PC-3 (cell line): ENCODE measurements around the gene AP1M1. TPM values are rescaled to one million over a fixed set of nuclear protein-coding genes. Genes with fewer than 3 reads are reported as not detected.

Experiments used
- ATAC-seq: fragments of 200-7000 bp; cut with Tn5 transposase; 2 replicates; pipeline ENCODE4 v1.9.1; 2020; ENCODE audit warnings: mild to moderate bottlenecking, moderate library complexity
- BruUV-seq: library from RNA; stranded (reverse); fragments of 400-500 nt; replicated peaks from 2 replicates; lab custom pipeline; 2021; lab: Mats Ljungman, UMichigan
- CTCF ChIA-PET: fragments of 300-600 bp; sonication (Branson Sonifier 250); formaldehyde crosslinking; loops from one replicate; lab custom pipeline; 2022; ENCODE audit warnings: antibody characterized with exemption; lab: Charles Lee
- POLR2A ChIA-PET: fragments of 300-600 bp; sonication (Branson Sonifier 250); formaldehyde crosslinking; loops from one replicate; lab custom pipeline; 2022; ENCODE audit warnings: antibody characterized with exemption; ENCODE audit not compliant: unreplicated experiment; lab: Charles Lee
- DNase-seq: peaks from one replicate; pipeline ENCODE4 v3.0.0-alpha.2; 2015
- H2AFZ ChIP-seq: fragments of 300-600 bp; sonication (generic); 2 replicates; pipeline ENCODE4 v1.6.0; 2016; ENCODE audit warnings: antibody characterized with exemption, low read length
- H3F3A ChIP-seq: fragments of 300-600 bp; sonication (generic); one replicate; pipeline ENCODE4 v1.6.0; 2017; ENCODE audit warnings: antibody characterized with exemption, low read length, control low read depth, mild to moderate bottlenecking; ENCODE audit not compliant: unreplicated experiment
- H3K27ac ChIP-seq: fragments of 300-600 bp; sonication (generic); 2 replicates; pipeline ENCODE4 v1.5.1; 2016; ENCODE audit warnings: mild to moderate bottlenecking, low read length
- H3K27me3 ChIP-seq: fragments of 300-600 bp; sonication (generic); 2 replicates; pipeline ENCODE4 v1.6.1; 2016; ENCODE audit warnings: low read length, mixed read lengths
- H3K36me3 ChIP-seq: fragments of 300-600 bp; sonication (generic); 2 replicates; pipeline ENCODE4 v1.6.1; 2016; ENCODE audit warnings: low read depth, mixed run types, low read length, mixed read lengths
- H3K4me1 ChIP-seq: fragments of 300-600 bp; sonication (generic); 2 replicates; pipeline ENCODE4 v1.5.1; 2016; ENCODE audit warnings: low read length; ENCODE audit not compliant: insufficient read depth
- H3K4me2 ChIP-seq: fragments of 300-600 bp; sonication (generic); 2 replicates; pipeline ENCODE4 v1.6.0; 2016; ENCODE audit warnings: low read length
- H3K4me3 ChIP-seq: fragments of 300-600 bp; sonication (generic); 2 replicates; pipeline ENCODE4 v1.5.1; 2016; ENCODE audit warnings: mild to moderate bottlenecking, low read length, mixed read lengths
- H3K79me2 ChIP-seq: fragments of 300-600 bp; sonication (generic); 2 replicates; pipeline ENCODE4 v1.6.1; 2017; ENCODE audit warnings: low read length, mixed read lengths
- H3K9ac ChIP-seq: fragments of 300-600 bp; sonication (generic); 2 replicates; pipeline ENCODE4 v1.6.0; 2016; ENCODE audit warnings: mild to moderate bottlenecking, low read length
- H3K9me2 ChIP-seq: fragments of 300-600 bp; sonication (generic); replicated peaks from 2 replicates; pipeline ENCODE4 v1.6.1; 2016; ENCODE audit warnings: mixed run types, low read length, mixed read lengths
- H3K9me3 ChIP-seq: fragments of 300-600 bp; sonication (generic); 2 replicates; pipeline ENCODE4 v1.6.1; 2016; ENCODE audit warnings: low read length, mixed read lengths
- H4K20me1 ChIP-seq: fragments of 300-600 bp; sonication (generic); 2 replicates; pipeline ENCODE4 v1.6.1; 2016; ENCODE audit warnings: low read length, mixed read lengths
- CTCF ChIP-seq: fragments of 300-600 bp; sonication (generic); conservative IDR thresholded peaks from 2 replicates; pipeline ENCODE4 v1.5.1; 2017; ENCODE audit warnings: antibody characterized with exemption, low read depth, mild to moderate bottlenecking, low read length
- EZH2 ChIP-seq: fragments of 300-600 bp; sonication (generic); IDR thresholded peaks from one replicate; pipeline ENCODE4 v1.6.1; 2017; ENCODE audit warnings: antibody characterized with exemption, mild to moderate bottlenecking, low read length; ENCODE audit not compliant: unreplicated experiment
- EZH2phosphoT487 ChIP-seq: fragments of 300-600 bp; sonication (generic); IDR thresholded peaks from 2 replicates; pipeline ENCODE4 v1.6.1; 2018; ENCODE audit warnings: mild to moderate bottlenecking, antibody characterized with exemption, low read length, borderline replicate concordance
- intact Hi-C: fragments of 100-400 bp; cut with micrococcal nuclease; formaldehyde crosslinking; loops from 2 replicates; pipeline ENCODE4 v1.9.0; 2023
- total RNA-seq: library from RNA; depleted of rRNA; stranded (reverse); fragments of >200 nt; gene quantifications from 2 replicates; pipeline ENCODE4 v1.2.3, GENCODE V29; 2014

Gene AP1M1
- total RNA-seq, 1 experiment from 2014 or later: 104 TPM

GRCh38 chr19:16161840-16162239, 35.9 kb upstream of the AP1M1 start:
- Histone ChIP-seq H3K36me3 (no peaks in the 10 kb centered on the region), H3K9ac (peak overlapping the region; percentile 84), H3K4me1 (peaks cover 27% of the 10 kb centered on the region), H3K4me2 (peak overlapping the region; percentile 85; the same call in 1 of the 2 replicates), H3K4me3 (no peak overlapping the region), H3K9me3 (no peaks in the 10 kb centered on the region), H3K79me2 (no peaks in the 10 kb centered on the region), H4K20me1 (no peaks in the 10 kb centered on the region), H3K27me3 (no peaks in the 10 kb centered on the region), H2AFZ (no peak overlapping the region), H3K9me2 (no peaks in the 10 kb centered on the region), H3K27ac (peak overlapping the region; percentile 99), H3F3A (peaks cover 4% of the 10 kb centered on the region)
- POLR2A ChIA-PET: interaction anchor here (0.6 to 1.0 kb wide), 5 partner anchors 19 to 94 kb away, joined by 3 to 13 read pairs (median 6); partner anchors contain the start of gene FAM32A
- intact Hi-C loops: loop anchor here (1.0 kb wide), 1 partner anchor 51 kb away; the partner anchor contains the start of gene RAB8A
- peak; percentile 73 for ATAC-seq
- CTCF ChIA-PET: interaction anchor here (0.5 to 0.8 kb wide), 2 partner anchors 47 to 120 kb away, joined by 5 to 11 read pairs; no protein-coding TSS in a partner anchor
- TF ChIP-seq CTCF: no peak
- DNase-seq: peak; percentile 93
- BruUV-seq: no TSS peak

- peaks cover 38% of the 10 kb centered on the region for H3K4me1 ChIP-seq
- DNase-seq (no peak), ATAC-seq (no peak)
- H3K36me3 ChIP-seq: no peaks in the 10 kb centered on the region
- no peak overlapping the region for H3K9ac ChIP-seq
- H3K4me2 ChIP-seq: no peak overlapping the region
- no peaks in the 10 kb centered on the region for H4K20me1 ChIP-seq
- H3F3A ChIP-seq: peaks cover 4% of the 10 kb centered on the region
- POLR2A ChIA-PET: no interaction called here
- H2AFZ ChIP-seq: no peak overlapping the region
- BruUV-seq: no TSS peak
- no peak overlapping the region for H3K4me3 ChIP-seq
- TF ChIP-seq EZH2 (no peak), EZH2phosphoT487 (no peak), CTCF (no peak)
- H3K27me3 ChIP-seq: no peaks in the 10 kb centered on the region
- H3K9me2 ChIP-seq: no peaks in the 10 kb centered on the region
- CTCF ChIA-PET: no interaction called here
- intact Hi-C loops: no loop called here
- no peaks in the 10 kb centered on the region for H3K79me2 ChIP-seq
- no peaks in the 10 kb centered on the region for H3K9me3 ChIP-seq
- 0 out of 2 replicates have a peak overlapping the region, but pooled peaks have one; percentile 9 for H3K27ac ChIP-seq
Measured at GRCh38 chr19:16164222-16164890, 33.4 kb upstream of the AP1M1 start.

- Histone ChIP-seq H3K4me2 (no peak overlapping the region), H4K20me1 (no peaks in the 10 kb centered on the region), H2AFZ (no peak overlapping the region), H3K27ac (peak overlapping the region; percentile 49), H3K27me3 (no peaks in the 10 kb centered on the region), H3K79me2 (no peaks in the 10 kb centered on the region), H3K9ac (no peak overlapping the region), H3K9me2 (no peaks in the 10 kb centered on the region), H3K4me3 (no peak overlapping the region), H3F3A (peaks cover 2% of the 10 kb centered on the region), H3K36me3 (no peaks in the 10 kb centered on the region), H3K9me3 (no peaks in the 10 kb centered on the region), H3K4me1 (peaks cover 21% of the 10 kb centered on the region)
- TF ChIP-seq EZH2phosphoT487 (no peak), CTCF (no peak), EZH2 (no peak)
- BruUV-seq: no TSS peak
- ChIA-PET POLR2A (no interaction called here), CTCF (no interaction called here)
- intact Hi-C loops: no loop called here
- DNase-seq: no peak
- ATAC-seq: no peak
Measured at GRCh38 chr19:16166417-16166816, 31.3 kb upstream of the AP1M1 start.
